HAP-1 (cell line): ENCODE results near the gene POLN.

Experiments
- DNase-seq, 2 experiments: peaks; one replicate each; pipeline ENCODE4 v3.0.0-alpha.2; 2016 to 2020; ENCODE audit warnings: low spot score in 2 of 2
- H3K27me3 ChIP-seq: fragments of 250-450 bp; sonication (Bioruptor Pico); 2 replicates; pipeline ENCODE4 v1.5.1; 2020; ENCODE audit warnings: low read depth, mild to moderate bottlenecking, moderate library complexity
- H3K36me3 ChIP-seq: fragments of 250-450 bp; sonication (Bioruptor Pico); replicated peaks from 2 replicates; pipeline ENCODE4 v1.5.1; 2020; ENCODE audit warnings: mild to moderate bottlenecking
- H3K4me1 ChIP-seq: fragments of 250-450 bp; sonication (Bioruptor Pico); 2 replicates; pipeline ENCODE4 v1.5.1; 2020; ENCODE audit warnings: mild to moderate bottlenecking
- H3K4me3 ChIP-seq: fragments of 250-450 bp; sonication (Bioruptor Pico); 2 replicates; pipeline ENCODE4 v1.5.1; 2020; ENCODE audit warnings: mild to moderate bottlenecking, moderate library complexity
- H3K9me3 ChIP-seq: fragments of 250-450 bp; sonication (Bioruptor Pico); 2 replicates; pipeline ENCODE4 v1.5.1; 2020; ENCODE audit warnings: mild to moderate bottlenecking, moderate library complexity
- in situ Hi-C: fragments of 300-500 bp; cut with MboI; formaldehyde crosslinking; loops from 3 replicates; pipeline ENCODE4 v1.14.3; 2020; ENCODE audit warnings: low sequenced_read_pairs, inconsistent platforms, mixed read lengths

Gene POLN

DNA sequence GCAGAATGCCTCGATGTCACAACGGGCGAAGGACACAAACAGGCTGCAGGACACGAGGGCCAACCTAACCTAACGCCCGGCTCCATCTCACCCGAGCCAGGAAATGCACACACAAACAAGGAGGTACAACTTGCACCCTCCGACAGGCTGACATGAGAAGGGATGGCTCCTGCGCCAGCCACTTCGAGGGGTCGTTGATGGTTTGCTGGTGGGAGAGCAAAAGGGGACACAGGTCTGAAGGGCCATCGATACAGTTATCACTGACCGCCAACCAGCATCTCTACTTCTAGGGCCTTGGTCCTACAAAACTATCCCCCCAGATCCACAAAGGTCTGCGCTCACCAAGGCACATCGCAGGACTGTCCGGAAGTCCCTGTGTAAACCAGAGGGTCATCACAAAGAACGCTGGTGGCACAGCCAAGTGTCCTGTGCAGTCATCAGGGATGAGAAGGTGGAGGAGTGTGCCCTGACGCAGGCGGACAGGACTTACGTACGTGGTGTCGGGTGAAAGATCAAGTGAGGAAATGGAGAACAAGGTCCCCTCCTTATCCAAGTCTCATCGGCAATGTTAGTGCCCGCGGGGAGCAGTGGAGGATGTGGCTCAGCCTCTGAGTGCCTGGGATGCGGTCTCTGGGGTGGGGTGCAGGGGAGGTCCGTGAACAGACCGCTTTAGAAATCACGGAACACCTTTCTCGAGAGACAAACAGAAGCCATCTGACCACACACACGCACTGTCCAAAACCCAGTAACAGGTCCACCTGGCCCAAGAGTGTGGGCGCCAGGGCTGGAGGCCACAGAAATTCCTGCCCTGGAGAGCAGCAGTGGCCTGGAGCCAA is 13.0 kb upstream of the POLN start:
- no peaks in the 10 kb centered on the region for H3K4me1 ChIP-seq
- H3K9me3 ChIP-seq = no peaks in the 10 kb centered on the region
- H3K4me3 ChIP-seq = no peak overlapping the region
- H3K27me3 ChIP-seq = no peaks in the 10 kb centered on the region
- H3K36me3 ChIP-seq = no peaks in the 10 kb centered on the region
- in situ Hi-C loops = no loop called here
- no peak for DNase-seq

DNA sequence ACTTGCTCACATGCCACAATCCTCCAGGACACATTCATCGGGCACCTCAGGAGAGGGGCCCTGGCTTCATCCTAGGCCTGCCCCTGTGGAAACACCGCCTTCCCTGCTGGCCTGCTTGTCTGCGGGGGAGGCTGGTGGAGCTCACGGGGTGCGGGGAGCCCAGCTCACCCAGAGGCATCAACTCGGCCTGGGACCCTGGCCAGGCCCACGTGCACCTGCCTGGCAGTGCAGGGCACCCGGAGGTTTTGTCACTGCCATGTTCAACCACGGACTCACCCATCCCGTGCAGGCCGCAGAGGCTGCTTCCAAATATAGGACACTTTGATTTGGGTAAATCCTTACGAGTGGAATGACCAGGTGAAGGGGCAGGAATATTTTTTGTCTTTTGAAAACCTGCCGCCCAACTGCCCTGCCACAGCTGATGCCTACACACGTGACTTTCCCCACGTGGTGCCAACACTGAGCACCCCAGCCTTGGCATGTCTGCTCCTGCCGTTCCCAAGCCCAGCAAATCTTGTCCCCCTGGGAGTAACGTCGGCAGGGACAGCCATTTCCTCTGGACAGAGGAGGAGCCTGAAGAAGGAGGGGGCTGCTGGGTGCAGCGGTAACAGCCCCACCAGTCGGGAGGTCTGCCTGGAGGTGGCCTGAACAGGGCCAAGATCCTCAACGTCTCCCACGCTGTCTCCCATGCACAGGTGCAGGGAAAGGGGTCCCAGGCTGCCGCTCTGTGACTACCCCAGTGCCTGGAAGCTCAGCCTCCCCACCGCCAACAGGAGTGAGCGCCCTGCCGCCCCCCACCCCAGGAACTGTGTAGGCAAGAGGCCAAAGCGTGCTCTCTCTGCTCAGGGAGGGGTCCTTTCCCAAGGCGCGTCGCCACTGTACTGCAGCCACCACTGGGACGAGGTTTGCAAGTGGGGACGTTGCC is 11.5 kb upstream of the POLN start:
- Histone ChIP-seq H3K4me3 (no peak overlapping the region), H3K27me3 (no peaks in the 10 kb centered on the region), H3K36me3 (no peaks in the 10 kb centered on the region), H3K4me1 (no peaks in the 10 kb centered on the region), H3K9me3 (no peaks in the 10 kb centered on the region)
- in situ Hi-C loops = no loop called here
- DNase-seq = no peak

DNA sequence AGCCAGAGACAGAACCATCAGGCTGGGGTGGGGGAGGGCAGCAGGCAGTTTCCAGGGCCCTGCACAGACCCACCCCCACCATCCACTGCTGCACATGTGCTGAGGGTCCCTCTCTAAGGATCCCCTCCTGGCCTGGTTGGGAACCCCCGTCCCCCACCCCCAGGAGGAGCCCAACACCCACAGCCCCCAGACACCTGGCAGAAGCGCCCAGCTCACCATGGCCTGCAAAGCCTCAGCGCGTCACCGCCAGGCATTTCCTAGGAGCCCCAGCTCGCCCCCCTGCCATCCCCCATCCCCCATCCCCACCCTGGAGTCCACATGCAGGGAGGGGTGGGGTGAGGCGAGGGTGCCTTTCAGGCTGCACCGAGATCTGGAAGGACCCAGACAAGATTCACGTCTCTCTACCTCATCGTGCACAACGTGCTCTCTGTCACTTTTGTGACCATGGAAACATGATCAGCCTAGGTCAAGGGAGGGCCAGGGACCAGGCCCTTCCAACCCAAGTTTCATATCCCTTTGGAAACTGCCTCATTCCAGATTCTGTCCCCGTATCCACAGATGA is 10.7 kb upstream of the POLN start:
- Histone ChIP-seq H3K36me3 (no peaks in the 10 kb centered on the region), H3K4me3 (no peak overlapping the region), H3K9me3 (no peaks in the 10 kb centered on the region), H3K27me3 (no peaks in the 10 kb centered on the region), H3K4me1 (no peaks in the 10 kb centered on the region)
- peak in 1 of 2 experiments; percentile 5 for DNase-seq
- in situ Hi-C loops = no loop called here

DNA sequence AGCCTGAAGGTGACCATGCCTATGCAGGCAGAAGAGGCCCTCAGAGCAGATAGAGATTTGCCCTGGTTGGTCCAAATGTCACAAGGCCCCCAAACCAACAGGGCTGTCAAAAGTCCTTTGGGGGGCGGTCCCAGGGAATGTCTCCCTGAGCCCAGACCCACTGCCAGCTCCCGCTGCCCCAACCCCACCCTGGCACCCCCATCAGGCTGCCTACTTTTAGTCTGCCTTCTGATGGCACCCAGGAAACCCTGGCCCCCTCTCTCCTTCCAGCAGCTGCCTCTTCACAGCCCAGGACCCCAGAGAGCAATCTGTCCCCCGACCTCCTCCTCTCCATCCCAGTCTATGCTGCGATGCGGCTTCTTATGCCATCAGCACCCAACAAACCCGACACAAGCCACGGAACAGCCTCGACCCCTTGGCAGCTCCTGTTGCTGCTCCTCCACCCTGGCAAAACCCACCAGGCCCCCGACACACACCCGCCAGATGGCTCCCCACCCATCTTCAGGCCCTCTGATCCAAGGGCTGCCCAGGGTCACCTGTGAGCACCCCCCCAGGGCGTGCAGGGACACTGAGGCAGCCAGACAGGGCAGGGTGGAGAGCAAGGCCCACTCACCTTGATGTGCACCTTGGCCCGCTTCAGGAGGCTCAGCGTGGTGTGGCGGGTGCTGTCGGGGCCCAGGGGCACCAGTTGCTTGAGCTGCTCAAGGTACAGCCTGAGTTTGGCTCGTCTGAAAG is 10.0 kb upstream of the POLN start:
- no peak overlapping the region for H3K4me3 ChIP-seq
- H3K4me1 ChIP-seq = no peaks in the 10 kb centered on the region
- H3K9me3 ChIP-seq = no peaks in the 10 kb centered on the region
- in situ Hi-C loops = no loop called here
- H3K27me3 ChIP-seq = no peaks in the 10 kb centered on the region
- no peaks in the 10 kb centered on the region for H3K36me3 ChIP-seq
- peak in 1 of 2 experiments; percentile 6 for DNase-seq

DNA sequence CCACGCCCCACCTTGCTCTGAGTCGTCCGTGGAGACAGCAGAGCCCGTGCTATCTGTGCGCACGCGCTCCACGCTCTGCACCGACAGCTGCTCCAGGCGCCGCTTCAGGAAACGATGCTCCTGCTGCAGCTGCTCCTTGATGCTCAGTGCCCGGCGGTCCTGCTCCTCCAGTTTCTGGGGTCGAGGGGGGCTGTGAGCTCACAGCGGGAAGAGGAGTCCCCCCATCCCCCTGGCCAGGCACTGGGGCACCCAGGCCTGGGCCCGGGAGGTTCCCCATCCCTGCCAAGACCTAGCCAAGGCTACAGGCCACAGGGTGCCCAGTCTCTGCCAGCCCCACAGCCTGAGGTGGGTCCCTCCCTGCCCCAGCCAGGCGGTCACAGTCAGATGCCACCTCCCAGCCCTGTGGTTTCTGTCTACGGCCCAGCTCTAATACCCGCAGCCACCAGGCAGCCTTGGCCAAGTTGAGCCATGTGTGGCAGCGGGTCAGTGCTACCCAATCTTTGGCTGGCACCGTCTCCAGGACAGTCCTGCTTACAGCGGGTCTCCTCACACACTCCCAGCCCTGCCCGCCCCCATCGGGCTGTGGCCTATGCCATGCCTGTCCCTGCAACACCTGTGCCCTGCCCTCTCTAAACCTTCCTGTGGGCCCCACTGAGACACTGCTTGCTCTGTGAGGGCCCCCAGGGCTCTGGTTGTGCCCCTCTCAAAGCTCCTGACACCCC is 9.3 kb upstream of the POLN start:
- Histone ChIP-seq H3K36me3 (no peaks in the 10 kb centered on the region), H3K4me3 (no peak overlapping the region), H3K27me3 (no peaks in the 10 kb centered on the region), H3K4me1 (no peaks in the 10 kb centered on the region), H3K9me3 (no peaks in the 10 kb centered on the region)
- in situ Hi-C loops = no loop called here
- DNase-seq = peak in 1 of 2 experiments; percentile 4

DNA sequence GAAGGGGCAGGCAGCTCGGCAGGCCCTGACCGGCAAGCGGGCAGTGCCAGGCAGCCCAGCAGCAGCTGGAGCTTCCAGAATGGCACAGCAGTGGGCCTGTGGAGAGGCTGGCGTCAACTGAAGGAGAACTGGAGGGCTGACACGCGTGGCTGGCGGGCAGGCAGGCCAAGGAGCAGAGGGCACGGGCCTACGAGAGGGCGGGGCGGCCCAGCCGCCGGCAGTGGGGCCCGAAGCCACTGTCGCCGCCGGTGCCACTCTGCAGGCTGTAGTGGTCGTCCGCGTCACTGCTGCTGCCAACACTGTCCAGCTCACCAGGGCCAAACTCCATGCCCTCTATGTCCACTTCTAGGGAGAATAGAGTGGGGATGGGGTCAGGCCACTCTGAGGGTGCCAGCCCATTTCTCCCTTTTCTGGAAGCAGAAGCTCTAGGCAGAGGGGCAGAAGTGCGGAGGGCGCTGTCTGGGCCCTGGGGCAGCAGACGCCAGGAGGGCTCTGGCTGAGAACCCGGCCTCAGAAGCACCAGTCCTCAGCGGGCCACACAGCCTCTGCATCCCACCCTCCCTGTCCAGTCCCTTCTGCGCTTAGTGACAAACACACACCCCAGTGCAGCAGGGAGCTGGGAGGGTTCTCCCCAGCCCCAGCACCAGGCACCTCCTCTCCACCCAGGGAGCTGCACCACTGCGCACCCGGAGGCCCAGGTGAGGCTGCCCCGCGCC is 8.6 kb upstream of the POLN start:
- no peaks in the 10 kb centered on the region for H3K36me3 ChIP-seq
- no peaks in the 10 kb centered on the region for H3K9me3 ChIP-seq
- DNase-seq = no peak
- H3K4me1 ChIP-seq = no peaks in the 10 kb centered on the region
- no peak overlapping the region for H3K4me3 ChIP-seq
- in situ Hi-C loops = no loop called here
- no peaks in the 10 kb centered on the region for H3K27me3 ChIP-seq

DNA sequence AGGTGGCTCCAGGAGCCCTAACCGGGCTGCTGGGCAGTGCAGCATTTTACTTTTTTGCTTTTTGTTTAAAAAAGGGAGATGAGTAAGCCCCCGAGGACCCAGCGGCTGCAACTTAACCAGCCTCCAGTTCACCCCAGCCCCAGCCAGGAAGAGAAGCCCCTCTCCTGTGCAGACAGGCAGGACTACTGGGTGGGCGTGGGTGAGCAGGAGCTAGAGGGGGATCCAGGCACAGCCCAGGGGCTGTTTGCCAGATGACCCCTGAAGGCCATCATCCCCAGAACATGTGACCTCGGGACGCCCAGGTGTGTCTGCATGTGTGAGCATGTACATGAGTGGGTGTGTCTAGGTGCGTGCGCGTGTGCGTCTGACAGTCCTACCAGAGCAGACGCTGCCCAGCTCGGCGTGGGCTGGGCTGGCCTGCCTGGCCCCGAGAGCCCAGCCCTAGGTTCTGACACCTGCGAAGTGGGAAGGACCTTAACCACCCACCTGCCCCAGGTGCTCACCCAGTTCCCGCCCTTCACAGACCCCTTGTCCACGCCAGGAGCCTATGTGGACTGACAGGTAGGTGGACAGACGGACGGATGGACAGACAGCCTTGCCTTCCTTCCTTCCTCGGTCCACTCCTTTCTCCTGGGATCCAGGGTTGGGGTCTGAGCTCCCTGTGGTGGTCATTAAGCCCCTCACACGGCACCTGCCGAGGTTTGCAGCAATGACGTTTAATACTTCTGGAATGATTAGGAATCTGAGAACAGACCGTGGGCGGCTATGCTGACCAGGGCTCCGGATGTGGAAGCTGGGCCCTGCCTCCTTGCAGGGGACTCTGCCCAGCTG is 7.8 kb upstream of the POLN start:
- H3K4me1 ChIP-seq = peaks cover 7% of the 10 kb centered on the region
- H3K4me3 ChIP-seq = no peak overlapping the region
- DNase-seq = peak in 1 of 2 experiments; percentile 7
- in situ Hi-C loops = no loop called here
- H3K36me3 ChIP-seq = no peaks in the 10 kb centered on the region
- no peaks in the 10 kb centered on the region for H3K27me3 ChIP-seq
- no peaks in the 10 kb centered on the region for H3K9me3 ChIP-seq

DNA sequence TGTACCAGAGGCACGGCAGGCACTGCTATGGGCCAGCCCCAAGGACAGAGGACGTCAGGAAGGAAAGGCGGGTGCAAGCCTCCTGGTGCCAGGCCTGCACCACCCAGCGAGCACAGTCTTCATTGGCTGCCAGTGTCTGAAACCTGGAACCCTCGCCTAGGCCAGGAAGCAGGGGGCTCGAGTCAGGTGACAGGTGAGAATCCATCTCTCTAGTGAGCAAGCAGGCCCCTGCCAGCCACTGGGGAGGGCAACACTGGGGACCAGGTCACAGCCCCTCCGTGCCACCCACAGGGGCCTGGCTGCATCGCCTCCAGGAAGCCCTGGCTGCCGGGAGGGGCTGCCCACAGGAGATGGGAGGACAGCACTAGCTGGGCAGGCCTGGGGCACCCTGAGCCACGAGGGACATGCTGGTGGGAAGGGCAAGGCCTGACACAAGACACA is 6.9 kb upstream of the POLN start:
- Histone ChIP-seq H3K4me3 (no peak overlapping the region), H3K27me3 (no peaks in the 10 kb centered on the region), H3K36me3 (no peaks in the 10 kb centered on the region), H3K9me3 (no peaks in the 10 kb centered on the region), H3K4me1 (peaks cover 16% of the 10 kb centered on the region)
- in situ Hi-C loops = no loop called here
- peak in 1 of 2 experiments; percentile 5 for DNase-seq

DNA sequence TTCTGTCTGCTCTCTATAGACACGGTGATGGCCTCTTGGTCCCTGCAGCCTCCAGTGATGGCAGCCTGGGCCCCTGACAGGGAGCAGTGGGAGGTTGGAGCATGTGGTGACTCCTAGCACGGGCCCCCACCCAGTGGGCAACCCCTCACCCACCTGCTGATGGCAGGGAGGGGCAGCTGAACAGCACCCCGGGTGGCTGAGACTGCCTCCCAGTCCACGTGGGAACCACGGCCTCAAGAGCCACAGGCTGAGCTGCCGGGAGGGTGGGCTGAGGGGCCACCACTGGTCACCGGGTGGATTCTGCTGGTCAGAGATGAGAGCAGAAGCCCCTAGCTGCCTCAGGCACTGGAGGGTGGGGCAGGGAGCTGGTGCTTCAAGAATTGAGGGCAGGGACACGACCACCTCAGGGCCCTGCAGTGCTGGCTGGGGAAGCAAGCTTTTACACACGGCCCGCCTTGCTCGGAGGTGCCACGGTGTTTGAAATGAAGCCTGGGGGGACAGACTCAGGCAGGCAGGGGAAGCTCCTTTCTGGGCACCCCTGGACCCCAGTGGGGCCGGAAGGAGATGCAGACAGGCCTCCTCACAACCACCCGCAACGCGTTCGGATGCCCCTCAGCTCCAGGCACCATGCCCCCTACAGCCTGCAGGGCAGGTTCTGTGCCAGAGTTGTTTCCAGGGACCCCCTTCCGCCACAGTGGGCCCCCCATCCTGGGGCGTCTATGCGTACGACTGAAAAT is 6.3 kb upstream of the POLN start:
- DNase-seq = peak in 1 of 2 experiments; percentile 5
- Histone ChIP-seq H3K4me3 (no peak overlapping the region), H3K9me3 (no peaks in the 10 kb centered on the region), H3K4me1 (peaks cover 19% of the 10 kb centered on the region), H3K27me3 (no peaks in the 10 kb centered on the region), H3K36me3 (no peaks in the 10 kb centered on the region)
- in situ Hi-C loops = no loop called here

DNA sequence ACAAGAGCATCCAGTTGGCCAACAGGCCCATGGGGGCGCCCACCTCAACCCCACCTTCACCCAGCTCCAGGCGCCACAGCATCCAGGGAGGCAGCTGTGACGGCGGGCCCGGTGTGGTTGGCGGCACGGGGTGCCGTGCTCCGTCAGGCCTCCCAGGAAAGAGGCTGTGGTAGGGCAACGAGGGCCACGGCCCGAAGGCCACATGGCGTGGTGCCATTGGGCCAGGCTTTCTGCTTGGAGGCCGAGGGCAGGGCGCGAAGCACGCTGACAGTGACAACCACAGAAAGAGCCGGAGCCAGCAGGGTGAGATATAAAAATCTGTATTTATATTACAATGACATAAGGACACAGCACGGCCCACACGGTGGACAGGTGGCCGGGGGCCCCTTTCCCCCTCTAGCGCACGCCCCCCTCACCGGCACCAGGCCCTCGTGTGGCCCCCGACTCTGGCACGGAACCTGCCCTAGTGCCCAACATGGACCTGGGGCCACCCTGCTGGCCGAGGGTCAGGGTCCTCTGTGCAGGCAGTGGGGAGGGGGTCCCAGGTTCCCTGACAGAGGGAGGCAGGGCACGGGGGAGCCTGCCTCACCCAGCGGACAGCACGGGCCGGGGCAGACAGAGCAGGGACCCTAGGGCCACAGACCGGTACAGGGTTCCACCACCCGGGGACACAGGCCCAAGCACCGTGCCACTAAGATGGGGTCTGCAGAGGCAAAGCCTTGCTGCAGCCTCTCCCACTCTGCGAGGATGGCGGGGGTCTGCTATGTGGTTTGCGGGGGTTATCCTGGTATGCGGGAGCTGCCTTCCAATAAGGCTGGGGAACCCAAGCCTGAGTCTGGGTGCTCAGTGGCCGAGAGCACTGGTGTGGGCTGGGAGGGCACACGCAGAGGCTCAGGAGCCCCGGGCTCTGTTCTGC is 5.5 kb upstream of the POLN start:
- Histone ChIP-seq H3K27me3 (no peaks in the 10 kb centered on the region), H3K9me3 (no peaks in the 10 kb centered on the region), H3K36me3 (no peaks in the 10 kb centered on the region), H3K4me3 (no peak overlapping the region), H3K4me1 (peaks cover 19% of the 10 kb centered on the region)
- in situ Hi-C loops = no loop called here
- DNase-seq = peak in 1 of 2 experiments; percentile 6
